HG03060 (cell line): ENCODE results near the gene ZNF333.
"Not testable (repeated sequence)": the region's sequence is repeated elsewhere in the genome, so short reads cannot be mapped to it uniquely, and the experiment has no call there.

Experiments
- ATAC-seq: cut with Tn5 transposase; IDR thresholded peaks from one replicate; pipeline ENCODE4 v1.9.1; 2021; ENCODE audit warnings: low read depth, moderate number of reproducible peaks; ENCODE audit not compliant: unreplicated experiment

ZNF333 gene

GRCh38 chr19:14765841-14766240 lies 76.0 kb downstream of the ZNF333 start:
- ATAC-seq = not testable (repeated sequence)

DNA sequence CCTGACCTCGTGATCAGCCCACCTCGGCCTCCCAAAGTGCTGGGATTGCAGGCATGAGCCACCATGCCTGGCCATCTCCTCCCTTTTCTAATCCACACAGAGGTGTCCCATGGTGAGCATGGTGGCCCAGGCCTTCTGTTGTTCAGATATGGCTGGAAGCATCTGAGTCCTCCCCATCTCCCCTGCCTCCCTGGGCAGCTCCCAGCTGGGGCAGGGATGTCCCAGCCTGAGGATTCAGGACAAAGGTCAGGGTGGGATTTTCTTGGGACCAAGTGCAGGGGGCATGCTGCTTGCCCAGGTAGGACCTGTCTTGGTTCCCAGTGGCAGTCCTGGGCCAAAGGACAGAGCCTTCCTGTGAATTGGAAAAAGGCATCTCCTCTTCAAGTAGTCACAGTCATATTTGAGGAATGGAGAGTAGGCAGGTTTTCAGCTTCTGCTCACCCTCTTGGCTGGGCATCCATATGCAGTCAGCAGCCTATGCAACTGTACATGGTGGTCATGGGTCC lies 77.7 kb downstream of the ZNF333 start:
- ATAC-seq = no peak

DNA sequence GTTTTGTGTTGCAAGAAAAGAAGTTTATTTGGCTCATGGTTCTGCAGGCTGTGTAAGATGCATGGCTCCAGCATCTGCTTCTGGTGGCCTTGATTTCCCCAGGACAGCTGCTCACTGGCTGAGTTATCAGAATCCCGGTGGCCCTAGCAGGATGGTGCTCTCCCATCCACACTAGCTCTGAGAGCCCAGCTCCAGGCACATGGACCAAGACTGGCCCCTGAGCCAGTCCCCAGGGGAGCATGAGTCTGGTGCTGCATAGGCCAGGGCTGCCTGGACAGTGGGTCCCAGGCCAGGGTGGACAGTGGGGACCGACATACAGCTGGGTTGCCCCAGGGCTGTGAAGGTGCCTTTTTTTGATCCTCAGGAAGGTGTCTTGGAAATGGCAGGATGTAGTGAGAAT lies 78.2 kb downstream of the ZNF333 start:
- ATAC-seq = no peak

DNA sequence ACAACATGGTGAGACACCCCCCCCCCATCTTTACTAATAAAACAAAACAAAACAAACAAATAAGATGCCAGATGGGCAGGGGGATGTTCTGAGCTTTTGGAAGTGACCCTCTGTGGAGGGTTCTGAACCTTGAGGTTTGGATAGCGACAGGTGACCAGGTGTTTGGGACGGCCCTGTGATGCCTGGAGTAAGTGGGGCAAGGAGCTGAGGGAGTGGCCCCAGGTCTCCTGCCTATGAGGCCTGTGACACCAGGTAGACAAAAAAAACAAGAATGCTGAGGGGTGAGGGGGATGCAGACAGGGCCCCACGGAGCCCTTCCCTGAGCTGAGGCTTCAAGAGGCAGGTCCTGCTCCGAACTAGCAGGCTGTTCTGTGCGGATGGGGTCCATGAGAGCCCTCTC lies 79.4 kb downstream of the ZNF333 start:
- ATAC-seq = no peak

GRCh38 chr19:14770136-14770535 lies 80.3 kb downstream of the ZNF333 start:
- ATAC-seq = no peak

- no peak for ATAC-seq
Measured at GRCh38 chr19:14770944-14771839, 81.3 kb downstream of the ZNF333 start.

DNA sequence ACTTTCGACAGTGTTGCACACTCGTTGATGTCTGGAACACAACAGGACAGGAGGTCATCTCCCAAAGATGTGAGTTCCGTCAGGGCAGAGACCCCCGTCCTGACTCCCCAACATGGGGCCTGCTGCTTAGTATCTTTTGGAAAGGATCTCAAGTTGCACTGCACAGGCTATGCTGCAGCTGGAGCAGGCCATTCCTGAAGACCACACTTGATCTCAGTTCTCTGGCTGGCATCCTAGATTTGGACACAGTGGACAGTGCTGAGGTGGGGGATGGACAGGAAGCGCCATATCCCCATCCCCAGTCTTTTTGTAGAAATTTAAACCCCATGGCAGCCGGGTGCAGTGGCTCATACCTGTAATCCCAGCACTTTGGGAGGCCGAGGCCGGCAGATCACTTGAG lies 82.6 kb downstream of the ZNF333 start:
- ATAC-seq = no peak

GRCh38 chr19:14772995-14773394 lies 83.1 kb downstream of the ZNF333 start:
- ATAC-seq = no peak

DNA sequence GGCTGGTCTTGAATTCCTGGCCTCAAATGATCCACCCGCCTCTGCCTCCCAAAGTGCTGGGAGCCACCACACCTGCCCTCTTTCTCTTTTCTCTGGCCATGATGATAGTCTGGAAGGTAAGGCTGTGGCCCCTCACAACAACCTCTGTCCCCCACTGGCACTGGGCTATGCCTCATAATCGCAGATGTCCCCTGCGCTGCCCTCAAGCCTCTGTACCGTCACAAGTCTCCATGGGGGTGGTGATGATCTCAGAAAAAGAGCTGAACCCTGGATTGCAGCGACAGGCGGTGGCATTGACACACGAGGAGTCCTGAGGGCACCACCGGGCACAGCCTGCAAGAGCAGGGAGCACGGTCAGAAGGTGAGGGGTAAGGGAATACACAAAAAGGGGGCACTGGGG lies 83.9 kb downstream of the ZNF333 start:
- not testable (repeated sequence) for ATAC-seq

GRCh38 chr19:14774373-14774772 lies 84.5 kb downstream of the ZNF333 start:
- ATAC-seq = no peak

GRCh38 chr19:14775326-14775725 lies 85.5 kb downstream of the ZNF333 start:
- ATAC-seq = not testable (repeated sequence)

DNA sequence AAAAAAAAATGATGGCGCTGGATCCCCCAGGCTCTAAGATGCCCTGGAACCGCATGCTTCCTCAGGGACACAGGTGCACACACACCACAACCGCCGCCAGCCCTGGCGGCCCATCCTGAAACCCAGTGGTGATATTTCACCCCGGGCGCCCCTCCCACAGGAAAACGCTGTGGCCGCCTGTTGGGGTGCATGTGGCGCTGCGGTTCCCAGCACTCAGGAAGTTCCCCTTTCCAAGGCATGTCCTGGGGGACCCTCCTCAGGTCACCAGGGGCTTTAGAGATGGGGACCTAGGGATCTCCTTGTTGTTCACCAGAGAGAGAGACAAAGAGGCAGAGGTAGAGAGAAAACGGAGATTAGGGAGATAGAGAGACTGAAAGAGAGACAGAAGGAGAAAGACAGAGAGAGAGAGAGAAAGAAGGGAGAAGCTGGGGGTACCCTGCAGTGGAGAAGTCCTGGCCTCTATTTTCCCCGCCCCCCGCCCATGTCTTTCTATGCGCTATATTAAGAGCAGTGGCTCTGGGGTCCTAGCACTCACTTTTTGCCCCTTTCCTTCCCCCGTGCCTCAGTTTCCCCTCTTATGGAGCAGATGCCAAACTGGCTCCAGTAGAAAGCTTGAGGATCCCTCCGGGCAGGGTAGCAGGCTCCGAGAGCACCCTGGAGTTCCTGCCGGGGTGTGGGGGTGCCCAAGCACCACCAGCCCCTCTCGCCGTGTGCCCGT lies 86.2 kb downstream of the ZNF333 start:
- ATAC-seq = no peak

DNA sequence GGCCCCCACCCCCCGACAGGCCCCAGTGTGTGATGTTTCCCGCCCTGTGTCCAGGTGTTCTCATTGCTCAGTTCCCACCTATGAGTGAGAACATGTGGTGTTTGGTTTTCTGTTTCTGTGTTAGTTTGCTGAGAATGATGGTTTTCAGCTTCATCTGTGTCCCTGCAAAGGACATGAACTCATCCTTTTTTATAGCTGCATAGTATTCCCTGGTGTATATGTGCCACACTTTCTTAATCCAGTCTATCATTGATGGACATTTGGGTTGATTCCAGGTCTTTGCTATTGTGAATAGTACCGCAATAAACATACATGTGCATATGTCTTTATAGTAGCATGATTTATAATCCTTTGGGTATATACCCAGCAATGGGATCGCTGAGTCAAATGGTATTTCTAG lies 87.8 kb downstream of the ZNF333 start:
- ATAC-seq = not testable (repeated sequence)

GRCh38 chr19:14778110-14778845 lies 88.4 kb downstream of the ZNF333 start, which contains the start of gene ADGRE2:
TSS of gene ADGRE2 (minus strand) at chr19:14778560. CDS start at chr19:14776756, 1,804 bp downstream.
- not testable (repeated sequence) for ATAC-seq

DNA sequence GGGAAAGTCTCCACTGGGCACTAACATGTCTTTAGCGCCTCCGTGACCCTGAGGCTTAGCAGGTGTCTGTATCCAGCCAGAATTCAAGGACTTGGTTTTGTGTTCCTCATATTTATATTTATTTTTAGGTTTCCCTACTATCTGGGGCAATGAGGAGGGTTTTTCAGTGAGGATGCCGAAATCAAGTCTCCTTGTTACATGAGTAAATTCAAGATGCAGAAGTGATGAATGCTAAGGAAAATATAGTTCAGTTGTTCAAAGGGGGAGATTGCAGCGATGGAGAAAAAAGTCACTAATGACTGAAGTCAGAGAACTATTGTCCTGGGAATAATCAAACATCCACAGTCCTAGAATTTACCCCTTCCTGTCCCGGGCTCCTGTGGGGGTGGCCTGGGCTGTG lies 89.3 kb downstream of the ZNF333 start:
- no peak for ATAC-seq

DNA sequence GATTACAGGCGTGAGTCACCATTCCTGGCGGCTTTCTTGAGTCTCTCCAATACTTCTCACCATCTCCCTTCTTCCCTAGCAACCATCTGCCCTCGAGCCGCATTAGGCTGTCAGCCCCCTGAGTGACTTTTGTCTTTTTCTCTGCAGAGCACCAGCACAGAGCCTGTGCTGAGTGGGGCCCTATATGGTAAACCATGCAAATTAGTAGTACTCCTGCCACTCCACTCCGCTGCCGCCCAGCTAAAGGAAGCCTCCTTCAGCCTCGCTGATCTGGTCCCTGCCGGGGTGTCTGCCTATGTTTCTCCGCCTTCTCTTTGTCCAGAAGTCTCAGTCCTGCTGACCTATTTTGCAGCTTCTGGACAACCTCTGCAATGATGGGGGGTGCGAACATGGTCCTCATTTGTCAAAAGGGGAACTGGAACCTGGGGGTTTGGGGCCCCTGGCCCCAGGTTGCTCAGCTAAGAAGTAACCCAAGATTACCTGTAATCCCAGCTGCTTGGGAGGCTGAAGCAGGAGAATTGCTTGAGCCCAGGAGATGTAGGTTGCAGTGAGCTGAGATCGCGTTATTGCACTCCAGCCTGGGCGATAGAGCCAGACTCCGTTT lies 90.9 kb downstream of the ZNF333 start:
- ATAC-seq = not testable (repeated sequence)

- not testable (repeated sequence) for ATAC-seq
Measured at GRCh38 chr19:14781713-14782536, 92.1 kb downstream of the ZNF333 start.

- no peak for ATAC-seq
Measured at GRCh38 chr19:14782626-14783409, 93.0 kb downstream of the ZNF333 start.
